A673 (cell line): ENCODE measurements around the gene PRKD1. TPM values are rescaled to one million over a fixed set of nuclear protein-coding genes. Genes with fewer than 3 reads are reported as not detected.

Experiments used
- BruUV-seq: library from RNA; stranded (reverse); fragments of 400-500 nt; replicated peaks from 2 replicates; lab custom pipeline; 2021; lab: Mats Ljungman, UMichigan
- CTCF ChIA-PET: fragments of 300-600 bp; sonication (Branson Sonifier 250); formaldehyde crosslinking; loops from one replicate; lab custom pipeline; 2022; ENCODE audit warnings: antibody characterized with exemption; lab: Charles Lee
- POLR2A ChIA-PET: fragments of 300-600 bp; sonication (Branson Sonifier 250); formaldehyde crosslinking; loops from one replicate; lab custom pipeline; 2022; ENCODE audit warnings: antibody characterized with exemption; ENCODE audit not compliant: low non-redundant PET; lab: Charles Lee
- DNase-seq: peaks from one replicate; pipeline ENCODE4 v3.0.0-alpha.2; 2015; ENCODE audit warnings: low spot score
- H3K27ac ChIP-seq: fragments of 200-600 bp; sonication (generic); 2 replicates; pipeline ENCODE4 v1.5.1; 2016; ENCODE audit warnings: mixed run types, low read depth, mild to moderate bottlenecking, mixed read lengths, antibody characterized with exemption, low read length; ENCODE audit not compliant: poor library complexity, severe bottlenecking
- H3K27me3 ChIP-seq: fragments of 200-600 bp; sonication (generic); replicated peaks from 2 replicates; pipeline ENCODE4 v1.6.1; 2017; ENCODE audit warnings: mixed run types, low read depth, mild to moderate bottlenecking, mixed read lengths, antibody characterized with exemption, low read length; ENCODE audit not compliant: insufficient read depth, poor library complexity
- H3K36me3 ChIP-seq: fragments of 200-600 bp; sonication (generic); 2 replicates; pipeline ENCODE4 v1.6.1; 2016; ENCODE audit warnings: mixed run types, mild to moderate bottlenecking, mixed read lengths, antibody characterized with exemption, low read length; ENCODE audit not compliant: insufficient read depth, poor library complexity, severe bottlenecking
- H3K4me1 ChIP-seq: fragments of 200-600 bp; sonication (generic); 2 replicates; pipeline ENCODE4 v1.6.1; 2017; ENCODE audit warnings: mixed run types, mild to moderate bottlenecking, mixed read lengths, antibody characterized with exemption, low read length; ENCODE audit not compliant: insufficient read depth, poor library complexity, severe bottlenecking
- H3K4me3 ChIP-seq: fragments of 200-600 bp; sonication (generic); 2 replicates; pipeline ENCODE4 v1.5.1; 2016; ENCODE audit warnings: low read depth, mixed run types, mild to moderate bottlenecking, mixed read lengths, low read length; ENCODE audit not compliant: poor library complexity, severe bottlenecking
- H3K9me3 ChIP-seq: fragments of 200-600 bp; sonication (generic); 2 replicates; pipeline ENCODE4 v1.6.1; 2016; ENCODE audit warnings: mixed run types, low read depth, mild to moderate bottlenecking, mixed read lengths, antibody characterized with exemption, low read length; ENCODE audit not compliant: poor library complexity, severe bottlenecking
- CTCF ChIP-seq: fragments of 300-800, 200-600 bp; sonication (generic); conservative IDR thresholded peaks from 2 replicates; pipeline ENCODE4 v1.5.1; 2017; ENCODE audit warnings: low read depth, mild to moderate bottlenecking, antibody characterized with exemption, low read length, moderate library complexity, mixed read lengths
- EZH2 ChIP-seq: fragments of 200-600 bp; sonication (generic); IDR thresholded peaks from 2 replicates; pipeline ENCODE4 v1.6.1; 2017; ENCODE audit warnings: borderline replicate concordance, low read depth, mild to moderate bottlenecking, mixed read lengths, antibody characterized with exemption, low read length; ENCODE audit not compliant: poor library complexity, severe bottlenecking
- intact Hi-C: fragments of 100-400 bp; cut with micrococcal nuclease; formaldehyde crosslinking; loops from one replicate; pipeline ENCODE4 v1.10.0; 2022; ENCODE audit not compliant: unreplicated experiment
- total RNA-seq: library from RNA; stranded (reverse); gene quantifications from 2 replicates; pipeline ENCODE4 v1.2.3, GENCODE V29; 2021

PRKD1 gene
- total RNA-seq, 1 experiment from 2014 or later, result 45.7 TPM

DNA sequence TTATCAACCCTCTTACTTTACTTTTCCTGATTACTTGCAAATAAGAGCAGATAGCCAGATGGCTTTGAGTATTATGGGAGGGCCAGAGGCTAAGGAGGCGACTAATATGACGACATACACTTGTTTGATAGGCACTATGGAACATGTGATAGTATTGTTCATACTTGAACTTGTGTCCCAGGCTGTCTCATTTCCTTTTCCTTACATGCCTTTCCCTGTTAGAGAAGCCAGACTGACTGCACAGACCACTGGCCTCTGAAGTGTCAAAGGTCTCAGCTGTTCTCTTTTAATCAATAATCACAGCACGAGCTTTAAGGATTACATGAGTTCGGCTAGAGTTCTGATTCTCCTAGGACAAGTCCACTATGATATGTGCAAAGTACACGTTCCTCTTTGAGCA is 326.0 kb downstream of the PRKD1 start:
- no peaks in the 10 kb centered on the region for H3K36me3 ChIP-seq
- POLR2A ChIA-PET, result no interaction called here
- H3K4me1 ChIP-seq, result peaks cover 2% of the 10 kb centered on the region
- no peak overlapping the region for H3K27ac ChIP-seq
- TF ChIP-seq CTCF (no peak), EZH2 (no peak)
- CTCF ChIA-PET, result no interaction called here
- intact Hi-C loops, result no loop called here
- no peak overlapping the region for H3K4me3 ChIP-seq
- no peaks in the 10 kb centered on the region for H3K9me3 ChIP-seq
- no TSS peak for BruUV-seq
- H3K27me3 ChIP-seq, result no peaks in the 10 kb centered on the region
- no peak for DNase-seq

GRCh38 chr14:29587761-29588470 is 339.7 kb downstream of the PRKD1 start:
- ChIA-PET CTCF (no interaction called here), POLR2A (no interaction called here)
- Histone ChIP-seq H3K4me1 (peaks cover 33% of the 10 kb centered on the region), H3K27me3 (no peaks in the 10 kb centered on the region), H3K4me3 (no peak overlapping the region), H3K36me3 (no peaks in the 10 kb centered on the region), H3K27ac (no peak overlapping the region), H3K9me3 (no peaks in the 10 kb centered on the region)
- TF ChIP-seq CTCF (no peak), EZH2 (no peak)
- no TSS peak for BruUV-seq
- no peak for DNase-seq
- intact Hi-C loops, result no loop called here

- Histone ChIP-seq H3K9me3 (no peaks in the 10 kb centered on the region), H3K27ac (no peak overlapping the region), H3K4me3 (no peak overlapping the region), H3K4me1 (peaks cover 33% of the 10 kb centered on the region), H3K27me3 (no peaks in the 10 kb centered on the region), H3K36me3 (no peaks in the 10 kb centered on the region)
- intact Hi-C loops, result no loop called here
- no peak for DNase-seq
- ChIA-PET POLR2A (no interaction called here), CTCF (no interaction called here)
- no peak for TF ChIP-seq EZH2
- no peak for TF ChIP-seq CTCF
- BruUV-seq, result no TSS peak
Measured at GRCh38 chr14:29587046-29587445, 340.6 kb downstream of the PRKD1 start.
